Stimulated activated CD4-positive, alpha-beta T cell treated with anti-CD3 and anti-CD28 coated beads, TNF-alpha, amount 100 ng/mL, for 4 hours (primary cell): ENCODE results near the gene CCT3.
"Not testable (repeated sequence)": the region's sequence is repeated elsewhere in the genome, so short reads cannot be mapped to it uniquely, and the experiment has no call there.

Experiments used
- DNase-seq, 3 experiments: peaks; one replicate each; pipeline ENCODE4 v3.0.0-alpha.2; 2020; ENCODE audit warnings: low read depth in 3 of 3

The CCT3 gene

GRCh38 chr1:156338180-156338976 is at the start of gene CCT3, which contains the start of gene TSACC:
Gene CCT3, minus strand, starts transcription at chr1:156338292. Its CDS starts 108 bp downstream, at chr1:156338184.
Gene TSACC, plus strand, starts transcription at chr1:156338526. Its CDS starts 1,232 bp downstream, at chr1:156339758.
- DNase-seq, result peak; percentile 98 to 99 (median 99)

DNA sequence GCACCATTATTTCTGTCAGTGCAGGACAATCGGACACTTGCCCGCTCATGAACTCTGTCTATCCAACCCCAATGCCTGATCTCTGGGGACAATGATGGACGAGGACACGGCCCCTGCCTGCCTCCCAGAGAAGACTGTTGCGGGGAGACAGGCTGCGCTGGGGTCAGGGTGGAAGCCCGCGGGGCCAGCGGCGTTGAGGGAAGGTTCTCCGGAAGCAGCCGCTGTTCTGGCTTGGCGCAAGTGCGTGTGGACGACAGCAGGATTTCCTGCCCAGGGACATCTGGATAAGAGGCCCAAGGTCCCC is 49.7 kb upstream of the CCT3 start:
- DNase-seq, result no peak

DNA sequence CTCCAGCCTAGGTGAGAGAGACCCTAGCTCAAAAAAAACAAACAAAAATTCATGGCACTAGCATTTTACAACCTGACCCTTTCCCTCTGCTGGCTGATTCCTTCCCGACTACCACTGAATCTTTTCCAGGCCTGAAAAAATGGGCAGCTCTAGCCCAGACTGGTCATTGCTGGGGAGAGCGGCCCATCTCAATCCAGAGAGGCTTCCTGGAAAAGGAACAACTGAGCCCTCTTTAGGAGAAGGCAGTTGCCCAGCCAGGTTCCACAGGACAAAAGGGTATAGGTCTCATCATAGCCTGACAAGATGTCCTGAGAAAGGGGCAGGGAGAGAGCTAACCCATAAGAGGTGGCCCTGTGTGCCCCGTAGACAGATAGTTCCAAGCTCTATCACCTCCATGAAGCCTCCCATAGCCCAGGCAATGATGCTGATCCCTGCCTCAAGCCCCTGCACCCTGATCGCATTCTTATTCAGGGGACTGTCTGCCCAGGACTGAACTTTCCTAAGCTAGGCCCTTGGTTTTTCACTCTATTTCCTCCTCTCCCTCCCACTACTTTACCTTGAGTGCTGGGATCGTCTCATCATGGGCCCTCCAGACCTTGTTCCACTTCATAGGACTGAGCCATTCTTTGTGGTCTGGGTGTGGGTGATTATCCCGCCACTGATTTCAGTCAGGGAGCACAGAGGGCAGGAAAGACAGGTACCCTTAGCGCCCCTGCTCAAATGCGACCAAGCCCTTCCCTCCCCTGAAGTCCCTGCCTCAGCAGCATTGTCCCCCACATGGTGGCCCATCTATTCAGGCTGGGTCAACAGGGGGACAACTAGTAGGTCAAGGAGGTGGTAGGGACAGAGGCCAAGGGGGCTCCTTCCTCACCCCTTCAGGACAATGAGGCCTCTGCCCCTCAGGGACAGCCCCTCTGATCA is 49.1 kb upstream of the CCT3 start:
- DNase-seq, result no peak

DNA sequence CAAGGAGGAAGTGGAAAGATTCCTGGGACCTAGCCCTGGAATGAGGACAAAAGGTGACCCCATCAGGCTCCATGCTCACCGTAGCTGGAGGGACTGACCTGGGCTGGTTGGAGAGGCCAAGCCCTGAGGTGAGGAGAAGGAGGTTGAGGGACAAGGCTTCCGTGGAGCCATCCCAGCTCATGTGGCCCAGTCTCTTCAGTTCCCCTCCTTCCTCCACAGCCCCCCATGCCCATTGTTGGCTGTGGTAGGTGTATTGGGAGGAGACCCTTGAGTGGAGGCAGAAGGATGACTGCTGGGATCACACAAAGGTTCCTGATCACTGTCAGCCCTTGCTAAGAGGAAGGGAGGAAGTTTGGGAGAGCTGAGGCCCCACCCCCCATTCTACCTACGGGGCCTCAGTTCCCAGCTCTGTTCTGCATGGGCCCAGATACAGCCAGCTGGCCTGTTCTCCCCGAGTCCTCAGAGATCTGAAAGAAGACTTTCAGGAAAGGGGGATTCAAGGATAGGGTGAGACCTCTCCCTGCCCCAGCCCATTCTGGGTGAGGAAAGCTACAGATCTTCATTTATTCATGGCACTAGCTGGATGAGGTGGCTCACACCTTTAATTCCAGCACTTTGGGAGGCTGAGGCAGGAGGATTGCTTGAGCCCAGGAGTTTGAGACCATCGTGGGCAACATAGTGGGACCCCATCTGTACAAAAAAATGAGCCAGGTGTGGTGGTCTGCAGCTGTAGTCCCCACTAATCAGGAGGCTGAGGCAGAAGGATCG is 48.2 kb upstream of the CCT3 start:
- DNase-seq, result no peak

DNA sequence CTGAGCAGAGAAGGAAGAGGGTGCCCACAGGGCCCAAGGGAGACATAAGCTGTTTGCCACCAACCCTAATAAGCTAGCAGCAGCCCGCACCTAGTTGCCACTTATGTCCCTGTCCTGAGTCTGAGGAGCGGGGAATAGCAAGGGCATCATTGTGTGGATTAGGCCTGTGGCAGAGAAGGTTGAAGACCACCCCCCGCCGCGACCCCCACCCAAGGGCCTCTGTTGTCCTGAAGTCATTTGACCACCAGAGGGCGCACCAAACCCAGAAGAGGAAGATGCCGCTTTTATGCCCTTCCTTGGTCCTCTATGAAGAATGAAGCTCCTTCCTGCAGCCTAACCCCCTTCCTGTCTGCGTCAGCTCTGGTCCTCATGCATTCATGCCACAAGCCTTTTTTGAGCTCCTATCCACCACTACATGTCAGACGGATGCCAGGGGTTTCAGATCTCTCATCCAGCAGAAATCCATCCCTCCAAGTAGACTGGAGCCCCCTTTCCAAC is 47.5 kb upstream of the CCT3 start:
- peak; percentile 50 to 63 (median 54) for DNase-seq

DNA sequence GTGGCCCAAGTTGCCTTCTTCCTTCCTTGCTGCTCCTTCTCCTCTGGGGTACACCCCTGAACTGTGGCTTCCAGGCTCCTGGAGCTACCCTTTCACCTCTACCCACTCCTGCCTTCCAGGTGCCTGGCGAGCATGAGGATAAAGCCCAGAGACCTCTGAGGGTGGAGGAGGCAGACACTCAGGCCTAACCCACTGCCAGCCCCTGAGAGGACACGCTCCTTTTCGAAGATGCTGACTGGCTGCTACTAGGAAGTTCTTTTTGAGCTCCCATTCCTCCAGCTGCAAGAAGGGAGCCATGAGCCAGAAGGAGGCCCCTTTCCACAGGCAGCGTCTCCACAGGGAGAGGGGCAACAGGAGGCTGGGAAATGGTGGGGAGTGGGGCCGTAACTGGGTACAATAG is 46.6 kb upstream of the CCT3 start:
- DNase-seq, result no peak

DNA sequence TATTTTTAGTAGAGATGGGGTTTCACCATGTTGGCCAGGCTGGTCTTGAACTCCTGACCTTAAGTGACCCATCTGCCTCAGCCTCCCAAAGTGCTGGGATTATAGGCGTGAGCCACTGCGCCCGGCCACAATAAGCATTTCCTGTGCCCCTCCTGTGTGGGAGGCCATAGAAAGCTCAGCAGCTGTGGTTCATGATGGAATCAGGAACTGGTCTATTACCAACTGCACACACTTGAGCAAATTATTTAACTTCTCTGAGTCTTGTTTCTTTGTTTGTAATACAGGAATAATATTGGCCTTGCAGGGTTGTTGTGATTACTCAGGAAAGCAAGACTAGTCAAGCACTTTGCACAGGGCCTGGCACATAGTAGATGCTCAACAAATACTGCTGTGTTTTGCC is 45.9 kb upstream of the CCT3 start:
- no peak for DNase-seq

DNA sequence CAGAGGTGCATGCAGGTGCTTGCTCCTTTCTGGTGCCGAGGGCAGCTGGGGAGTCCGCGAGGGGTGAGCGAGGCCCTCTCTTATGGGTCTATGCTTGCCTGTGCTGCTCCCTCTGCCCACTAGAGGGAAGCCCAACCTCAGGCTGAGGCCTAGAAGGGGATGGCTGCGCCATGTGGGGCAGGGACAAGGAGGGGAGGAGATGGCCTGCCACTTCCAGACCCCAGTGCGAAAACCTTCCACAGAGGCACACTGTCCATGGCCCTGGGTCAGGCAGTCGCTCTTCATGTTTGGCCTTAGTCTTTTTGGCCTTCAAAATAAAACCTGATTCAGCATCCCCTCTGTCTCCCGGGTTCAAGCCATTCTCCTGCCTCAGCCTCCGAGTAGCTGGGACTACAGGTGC is 44.9 kb upstream of the CCT3 start:
- DNase-seq, result peak; percentile 26 to 38 (median 26)

GRCh38 chr1:156382561-156382960 is 44.5 kb upstream of the CCT3 start:
- DNase-seq, result no peak

- no peak for DNase-seq
These were observed 41.5 kb upstream of the CCT3 start for GRCh38 chr1:156379420-156380165.

DNA sequence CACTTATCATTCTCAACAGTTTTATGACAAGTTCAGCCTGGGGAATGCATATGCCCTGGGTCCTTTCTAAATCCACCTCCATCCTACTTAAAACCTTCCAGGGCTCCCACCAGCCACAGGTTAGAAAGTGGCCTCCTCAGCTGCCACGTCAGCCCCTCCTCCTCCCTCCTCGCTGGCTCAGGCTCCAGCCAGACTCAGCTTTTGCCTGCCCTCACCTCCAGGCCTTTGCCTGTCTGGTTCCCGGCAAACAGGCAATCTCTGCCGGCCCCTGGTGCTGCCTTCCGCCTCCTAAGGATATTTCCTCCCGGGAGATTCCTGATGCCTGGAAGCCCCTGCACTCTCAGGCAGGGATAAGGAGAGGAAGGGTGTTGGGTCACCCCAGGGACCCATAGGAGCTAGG is 40.5 kb upstream of the CCT3 start:
- no peak for DNase-seq

- no peak for DNase-seq
These were observed 39.1 kb upstream of the CCT3 start for GRCh38 chr1:156376958-156377919.

GRCh38 chr1:156376146-156376545 is 38.1 kb upstream of the CCT3 start:
- DNase-seq, result no peak

DNA sequence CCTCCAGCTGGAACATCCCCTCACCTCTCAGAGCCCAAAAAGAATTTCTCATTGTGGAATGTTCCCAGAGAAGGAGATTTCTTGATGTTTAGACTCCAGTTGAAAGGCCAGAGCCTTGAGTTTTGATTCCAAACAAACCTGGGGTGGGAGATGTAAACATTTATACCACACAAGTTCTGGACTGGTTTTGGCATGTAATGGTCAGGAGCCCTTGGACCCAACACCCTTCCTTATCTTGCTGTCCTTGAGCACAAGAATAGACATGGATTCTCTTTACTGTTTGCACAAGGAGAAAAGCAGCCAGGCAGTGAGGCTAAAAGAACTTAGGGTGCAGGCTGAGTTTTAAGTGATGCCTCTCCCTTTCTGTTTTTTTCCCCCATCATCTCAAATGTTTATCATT is 35.5 kb upstream of the CCT3 start:
- DNase-seq, result no peak

- no peak for DNase-seq
These were observed 34.8 kb upstream of the CCT3 start for GRCh38 chr1:156372876-156373275.

GRCh38 chr1:156372265-156372586 is 34.1 kb upstream of the CCT3 start:
- DNase-seq, result no peak

GRCh38 chr1:156371553-156372264 is 33.6 kb upstream of the CCT3 start:
- DNase-seq, result no peak

- not testable (repeated sequence) for DNase-seq
These were observed 31.7 kb upstream of the CCT3 start for GRCh38 chr1:156369685-156370286.
